Testis (tissue), 2 donors: ENCODE measurements around the gene MAOA.

Experiments used
- POLR2A ChIP-seq: fragments of 450-650 bp; IDR thresholded peaks from one replicate; pipeline ENCODE4 v1.6.1; 2017; ENCODE audit warnings: antibody characterized with exemption, mild to moderate bottlenecking, moderate library complexity
- TF ChIP-seq, protein P1 (sequence below), 3 experiments: fragments of 450-650 bp in 2 of 3; fragments of 200-600 bp in 1 of 3; sonication (generic) in 1 of 3; IDR thresholded peaks; one replicate each; pipeline ENCODE4 v1.5.1; 2016 to 2019; ENCODE audit warnings: antibody characterized with exemption in 3 of 3, mild to moderate bottlenecking in 2 of 3, moderate library complexity in 1 of 3

DNA sequence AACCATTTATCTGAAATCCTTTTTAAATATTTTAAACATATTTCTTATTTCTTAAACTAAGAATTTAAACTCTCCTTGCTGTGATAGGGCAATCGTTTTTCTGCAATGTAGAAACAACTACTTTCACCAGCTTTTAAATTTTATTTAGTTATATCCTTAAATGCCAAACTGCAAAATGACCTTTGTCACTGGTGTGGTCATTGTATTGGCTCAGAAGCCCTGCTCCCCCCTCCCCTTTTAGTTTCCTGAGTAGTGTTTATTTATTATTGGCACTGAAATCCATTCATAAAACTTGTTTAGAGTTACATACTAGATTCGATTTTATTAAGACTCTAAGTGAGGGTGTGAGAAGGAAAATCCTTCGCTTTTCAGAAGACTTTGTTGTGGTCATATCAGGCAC lies 23.0 kb downstream of the MAOA start:
- TF ChIP-seq, protein P1, sequence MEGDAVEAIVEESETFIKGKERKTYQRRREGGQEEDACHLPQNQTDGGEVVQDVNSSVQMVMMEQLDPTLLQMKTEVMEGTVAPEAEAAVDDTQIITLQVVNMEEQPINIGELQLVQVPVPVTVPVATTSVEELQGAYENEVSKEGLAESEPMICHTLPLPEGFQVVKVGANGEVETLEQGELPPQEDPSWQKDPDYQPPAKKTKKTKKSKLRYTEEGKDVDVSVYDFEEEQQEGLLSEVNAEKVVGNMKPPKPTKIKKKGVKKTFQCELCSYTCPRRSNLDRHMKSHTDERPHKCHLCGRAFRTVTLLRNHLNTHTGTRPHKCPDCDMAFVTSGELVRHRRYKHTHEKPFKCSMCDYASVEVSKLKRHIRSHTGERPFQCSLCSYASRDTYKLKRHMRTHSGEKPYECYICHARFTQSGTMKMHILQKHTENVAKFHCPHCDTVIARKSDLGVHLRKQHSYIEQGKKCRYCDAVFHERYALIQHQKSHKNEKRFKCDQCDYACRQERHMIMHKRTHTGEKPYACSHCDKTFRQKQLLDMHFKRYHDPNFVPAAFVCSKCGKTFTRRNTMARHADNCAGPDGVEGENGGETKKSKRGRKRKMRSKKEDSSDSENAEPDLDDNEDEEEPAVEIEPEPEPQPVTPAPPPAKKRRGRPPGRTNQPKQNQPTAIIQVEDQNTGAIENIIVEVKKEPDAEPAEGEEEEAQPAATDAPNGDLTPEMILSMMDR (IDR thresholded peaks at IDR 0.05) = no peak
- TF ChIP-seq POLR2A = no peak
